Thoracic aorta (tissue), 2 donors: ENCODE data around the gene LZTS2. TPM values are rescaled to one million over a fixed set of nuclear protein-coding genes. Genes with fewer than 3 reads are reported as not detected.
A peak's percentile ranks its signal among the peaks of the same experiment; 100 is the strongest.

Experiments used
- ATAC-seq: fragments of 150-250 bp; one replicate; pipeline ENCODE4 v1.8.0; 2017; ENCODE audit warnings: low read depth; ENCODE audit not compliant: insufficient number of reproducible peaks, low FRiP score
- DNase-seq: peaks from one replicate; pipeline ENCODE4 v3.0.0-alpha.2; 2020; ENCODE audit warnings: low spot score
- H3K27ac ChIP-seq, 2 donors: fragments of 200-600 bp; sonication (generic); 1 replicate in 1 of 2; 2 replicates in 1 of 2; pipeline ENCODE4 v1.5.1; 2016; ENCODE audit warnings: mild to moderate bottlenecking in 2 of 2, moderate library complexity in 2 of 2
- H3K27me3 ChIP-seq: fragments of 200-600 bp; sonication (generic); replicated peaks from 2 replicates; pipeline ENCODE4 v1.6.0; 2016; ENCODE audit warnings: mild to moderate bottlenecking; ENCODE audit not compliant: insufficient read depth
- H3K36me3 ChIP-seq: fragments of 200-600 bp; sonication (generic); one replicate; pipeline ENCODE4 v1.5.1; 2016
- H3K4me1 ChIP-seq, 2 donors: fragments of 200-600 bp; sonication (generic); 1 replicate in 1 of 2; 2 replicates in 1 of 2; pipeline versions ENCODE4 v1.5.1 to v1.6.0; 2016; ENCODE audit warnings: low read depth in 2 of 2, mild to moderate bottlenecking in 1 of 2; ENCODE audit not compliant: control insufficient read depth in 1 of 2
- H3K4me3 ChIP-seq: fragments of 200-600 bp; sonication (generic); 2 replicates; pipeline ENCODE4 v1.5.1; 2016; ENCODE audit warnings: mild to moderate bottlenecking
- H3K9me3 ChIP-seq: fragments of 200-600 bp; sonication (generic); 2 replicates; pipeline ENCODE4 v1.5.1; 2016
- total RNA-seq, 2 donors: library from RNA; depleted of rRNA; stranded (reverse); fragments of >200 nt; gene quantifications; one replicate each; pipeline versions ENCODE4 v1.1.0 to v1.2.3, GENCODE V29; 2016
- TF ChIP-seq, protein P1 (sequence below): fragments of 200-600 bp; sonication (generic); IDR thresholded peaks from one replicate; pipeline ENCODE4 v1.5.1; 2019; ENCODE audit warnings: antibody characterized with exemption

LZTS2 gene
- total RNA-seq, 2 donors from 2014 or later = 127 to 165 TPM

DNA sequence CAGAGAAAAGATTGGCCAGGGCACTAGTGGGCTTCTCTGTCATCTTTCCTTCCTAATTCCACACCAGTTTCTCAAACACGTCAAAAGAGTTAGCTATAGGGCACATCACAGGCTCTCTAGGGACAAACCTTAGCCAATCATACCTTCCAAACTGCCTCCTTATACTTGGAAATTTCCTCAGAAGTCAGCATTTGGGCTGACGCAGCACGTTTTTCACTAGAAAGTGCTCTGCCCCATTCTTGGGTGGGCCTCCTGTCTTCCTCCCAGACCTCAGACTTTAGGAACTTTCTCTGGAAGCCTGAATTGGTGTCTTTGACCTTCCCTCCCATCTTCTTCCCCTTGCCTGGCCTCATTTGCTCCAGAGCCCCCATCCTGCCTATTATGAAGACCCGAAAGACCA, 42.5 kb downstream of the LZTS2 start:
- Histone ChIP-seq H3K4me3 (peak overlapping the region; percentile 78), H3K4me1 (peaks cover 9 to 18% of the 10 kb centered on the region in 2 donors), H3K27me3 (peaks cover under 1% of the 10 kb centered on the region), H3K9me3 (no peaks in the 10 kb centered on the region), H3K27ac (peak overlapping the region; percentile 89 to 95), H3K36me3 (peaks cover 23% of the 10 kb centered on the region)
- TF ChIP-seq, protein P1, sequence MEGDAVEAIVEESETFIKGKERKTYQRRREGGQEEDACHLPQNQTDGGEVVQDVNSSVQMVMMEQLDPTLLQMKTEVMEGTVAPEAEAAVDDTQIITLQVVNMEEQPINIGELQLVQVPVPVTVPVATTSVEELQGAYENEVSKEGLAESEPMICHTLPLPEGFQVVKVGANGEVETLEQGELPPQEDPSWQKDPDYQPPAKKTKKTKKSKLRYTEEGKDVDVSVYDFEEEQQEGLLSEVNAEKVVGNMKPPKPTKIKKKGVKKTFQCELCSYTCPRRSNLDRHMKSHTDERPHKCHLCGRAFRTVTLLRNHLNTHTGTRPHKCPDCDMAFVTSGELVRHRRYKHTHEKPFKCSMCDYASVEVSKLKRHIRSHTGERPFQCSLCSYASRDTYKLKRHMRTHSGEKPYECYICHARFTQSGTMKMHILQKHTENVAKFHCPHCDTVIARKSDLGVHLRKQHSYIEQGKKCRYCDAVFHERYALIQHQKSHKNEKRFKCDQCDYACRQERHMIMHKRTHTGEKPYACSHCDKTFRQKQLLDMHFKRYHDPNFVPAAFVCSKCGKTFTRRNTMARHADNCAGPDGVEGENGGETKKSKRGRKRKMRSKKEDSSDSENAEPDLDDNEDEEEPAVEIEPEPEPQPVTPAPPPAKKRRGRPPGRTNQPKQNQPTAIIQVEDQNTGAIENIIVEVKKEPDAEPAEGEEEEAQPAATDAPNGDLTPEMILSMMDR = no peak
- DNase-seq (no peak), ATAC-seq (no peak)

DNA sequence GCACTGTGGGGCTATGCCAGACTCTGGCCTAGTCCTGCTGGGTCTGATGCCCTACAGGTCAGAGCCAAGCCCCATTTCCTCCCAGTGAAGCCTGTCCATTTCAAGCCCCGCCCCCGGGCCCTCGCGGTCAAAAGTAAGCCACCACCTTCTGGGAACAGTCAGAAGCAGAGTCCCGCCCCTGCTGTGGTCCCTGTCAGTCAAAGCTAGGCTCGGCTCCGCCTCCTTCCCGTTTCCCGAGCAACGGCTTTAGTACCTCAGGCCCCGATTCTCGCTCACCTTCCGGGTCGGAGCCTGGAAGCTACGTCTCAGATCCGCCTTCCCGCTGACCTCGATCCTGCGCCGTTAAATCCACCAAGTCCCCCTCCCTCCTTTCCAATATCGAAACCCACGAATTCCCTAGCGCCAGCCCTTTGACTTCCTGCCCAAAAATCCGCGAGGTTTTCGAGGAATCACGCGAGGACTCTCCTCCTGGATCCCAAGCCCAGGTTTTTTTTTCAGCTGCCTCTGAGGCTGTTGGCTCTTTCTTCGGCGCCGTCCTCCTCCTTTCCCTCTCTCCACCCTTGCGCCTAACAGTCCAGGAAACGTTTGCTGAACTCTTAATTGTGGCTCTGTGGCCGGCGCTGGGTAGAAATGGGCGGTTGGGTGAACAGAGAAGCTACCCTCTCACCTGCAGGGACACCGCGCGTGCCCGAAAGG, 43.2 kb downstream of the LZTS2 start:
- Histone ChIP-seq H3K4me1 (peaks cover 9 to 18% of the 10 kb centered on the region in 2 donors), H3K27me3 (peaks cover 7% of the 10 kb centered on the region), H3K27ac (peak overlapping the region; percentile 89 to 95), H3K4me3 (peak overlapping the region; percentile 78), H3K36me3 (peaks cover 16% of the 10 kb centered on the region), H3K9me3 (no peaks in the 10 kb centered on the region)
- ATAC-seq (peak; percentile 94), DNase-seq (peak; percentile 98)
- TF ChIP-seq, protein P1 = no peak

DNA sequence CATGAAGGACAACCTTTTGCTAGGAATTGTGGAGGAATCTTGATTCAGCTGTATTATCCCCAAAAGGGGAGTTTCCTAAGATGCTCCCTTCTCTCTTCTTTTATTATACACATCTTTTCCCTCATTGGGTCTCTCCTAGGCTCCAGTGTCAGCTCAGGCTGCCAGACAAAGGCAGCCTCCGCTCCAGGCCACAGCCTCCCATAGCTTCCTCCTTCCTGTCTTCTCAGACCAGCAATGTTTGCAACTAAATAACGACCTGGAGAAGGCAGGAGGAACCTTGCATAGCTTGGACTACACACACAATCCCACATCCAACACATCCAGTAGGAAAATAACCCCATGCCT, 43.7 kb downstream of the LZTS2 start:
- Histone ChIP-seq H3K27ac (peak overlapping the region; percentile 89 to 95), H3K4me3 (peak overlapping the region; percentile 78), H3K9me3 (no peaks in the 10 kb centered on the region), H3K27me3 (peaks cover 12% of the 10 kb centered on the region), H3K4me1 (peaks cover 9 to 18% of the 10 kb centered on the region in 2 donors), H3K36me3 (peaks cover 11% of the 10 kb centered on the region)
- ATAC-seq (no peak), DNase-seq (no peak)
- TF ChIP-seq, protein P1 = no peak

DNA sequence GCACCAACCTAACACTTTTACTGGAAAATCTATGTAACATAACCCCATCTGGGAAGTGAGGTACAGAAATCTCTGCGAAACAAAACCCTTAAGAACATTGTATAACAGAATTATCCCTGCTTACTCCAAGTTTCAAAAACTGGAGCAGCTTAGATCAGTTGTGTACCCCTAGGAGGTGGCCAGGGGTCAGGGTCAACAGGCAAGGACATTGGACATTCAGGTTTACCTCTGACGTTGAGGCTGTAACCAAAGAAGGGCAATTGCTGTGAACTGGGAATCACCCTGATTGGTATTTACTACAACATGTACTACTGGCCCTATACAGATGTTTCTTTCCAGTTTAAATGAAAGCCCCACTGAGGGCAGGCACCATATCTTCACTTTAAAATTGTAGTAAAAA, 44.5 kb downstream of the LZTS2 start:
- peaks cover 7% of the 10 kb centered on the region for H3K36me3 ChIP-seq
- H3K4me3 ChIP-seq = no peak overlapping the region
- H3K4me1 ChIP-seq = peaks cover 9 to 18% of the 10 kb centered on the region in 2 donors
- ATAC-seq (no peak), DNase-seq (no peak)
- H3K27ac ChIP-seq = no peak overlapping the region
- no peaks in the 10 kb centered on the region for H3K9me3 ChIP-seq
- H3K27me3 ChIP-seq = peaks cover 17% of the 10 kb centered on the region
- TF ChIP-seq, protein P1 = no peak

DNA sequence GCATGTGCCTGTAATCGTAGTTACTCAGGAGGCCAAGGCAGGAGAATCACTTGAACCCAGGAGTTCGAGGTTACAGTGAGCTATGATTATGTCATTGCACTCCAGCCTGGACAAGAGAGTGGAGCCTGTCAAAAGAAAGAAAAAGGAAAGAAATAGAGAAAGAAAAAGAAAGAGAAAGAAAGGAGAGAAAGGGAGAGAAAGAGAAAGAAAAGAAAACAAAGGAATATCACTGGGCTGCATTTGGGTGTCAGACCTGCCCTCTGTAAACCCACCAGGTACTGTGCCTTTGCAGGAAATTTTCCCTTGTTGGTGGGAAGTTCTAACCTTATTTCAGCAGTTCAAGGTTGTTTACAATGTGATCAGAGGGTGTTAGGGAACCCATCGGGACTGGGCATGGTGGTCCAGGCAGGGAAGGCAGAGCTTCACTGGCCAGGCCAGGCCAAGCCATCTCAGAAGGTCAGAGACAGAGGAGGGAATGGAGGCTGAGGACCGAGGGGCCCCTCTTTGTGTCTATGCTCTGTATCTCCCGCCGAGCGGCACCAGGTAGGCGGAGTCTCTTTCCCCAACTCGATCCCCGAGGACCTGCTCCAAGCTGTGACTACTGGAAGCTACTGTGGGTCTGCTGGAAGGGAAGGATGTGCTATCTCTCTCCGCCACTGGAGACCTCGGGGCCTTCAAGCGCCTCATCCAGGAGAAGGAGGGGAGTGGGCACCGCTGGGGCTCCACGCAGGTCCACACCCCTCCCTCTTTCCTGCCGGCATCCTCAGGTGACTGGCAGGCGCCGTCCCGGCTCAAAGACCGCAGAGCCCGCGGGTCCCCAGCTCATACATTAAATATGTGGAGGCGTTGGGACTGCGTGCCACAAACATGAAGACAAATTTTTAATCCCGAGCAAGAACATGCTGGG, 47.0 kb downstream of the LZTS2 start:
- H3K36me3 ChIP-seq = no peaks in the 10 kb centered on the region
- ATAC-seq (no peak), DNase-seq (no peak)
- TF ChIP-seq, protein P1 = no peak
- H3K4me1 ChIP-seq = peaks cover 16 to 25% of the 10 kb centered on the region in 2 donors
- no peak overlapping the region for H3K27ac ChIP-seq
- no peaks in the 10 kb centered on the region for H3K9me3 ChIP-seq
- H3K27me3 ChIP-seq = peaks cover 27% of the 10 kb centered on the region
- no peak overlapping the region for H3K4me3 ChIP-seq
